ENCODE data around the gene STARD6.
"Not testable (repeated sequence)": the region's sequence is repeated elsewhere in the genome, so short reads cannot be mapped to it uniquely, and the experiment has no call there.

The STARD6 gene

GRCh38 chr18:54335638-54336173 lies 22.0 kb downstream of the STARD6 start:
- DNase-seq, result no peak

- DNase-seq, result no peak
These were observed 26.7 kb downstream of the STARD6 start for GRCh38 chr18:54330768-54331548.

DNA sequence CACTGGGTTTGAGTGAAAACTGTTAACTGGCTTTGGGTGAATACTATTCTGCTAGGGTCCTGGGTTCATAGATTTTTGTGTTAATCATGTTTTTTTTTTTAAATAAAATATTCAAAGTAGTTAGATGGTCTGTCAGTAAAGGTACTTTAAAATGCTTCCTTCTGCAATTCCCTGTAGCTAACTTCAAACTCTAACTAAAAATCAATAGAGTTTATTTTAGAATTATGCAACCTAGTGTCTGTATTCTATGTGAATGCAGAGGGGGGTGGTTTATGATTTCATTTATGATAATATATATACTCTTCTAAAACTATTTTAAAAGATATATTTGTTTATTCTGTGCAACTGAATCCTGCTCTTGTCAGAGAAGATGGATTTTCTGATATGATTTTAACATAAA lies 27.9 kb downstream of the STARD6 start:
- no peak for DNase-seq

DNA sequence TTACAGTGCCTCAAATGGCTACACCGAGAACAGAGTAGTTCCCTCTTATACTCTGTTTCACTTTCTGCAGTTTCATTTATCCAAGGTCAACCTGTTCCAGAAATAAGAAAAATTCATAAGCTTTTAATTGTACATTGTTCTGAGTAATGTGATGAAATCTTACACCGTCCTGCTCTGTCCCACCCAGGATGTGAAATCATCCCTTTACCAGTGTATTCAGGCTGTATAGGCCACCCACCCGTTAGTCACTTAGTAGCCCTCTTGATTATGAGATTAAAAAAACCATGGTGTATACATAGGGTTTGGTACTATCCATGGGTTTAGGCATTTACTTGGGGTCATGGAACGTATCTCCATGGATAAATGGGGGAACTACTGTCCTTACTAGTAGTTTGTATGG lies 29.8 kb downstream of the STARD6 start:
- DNase-seq, result no peak

DNA sequence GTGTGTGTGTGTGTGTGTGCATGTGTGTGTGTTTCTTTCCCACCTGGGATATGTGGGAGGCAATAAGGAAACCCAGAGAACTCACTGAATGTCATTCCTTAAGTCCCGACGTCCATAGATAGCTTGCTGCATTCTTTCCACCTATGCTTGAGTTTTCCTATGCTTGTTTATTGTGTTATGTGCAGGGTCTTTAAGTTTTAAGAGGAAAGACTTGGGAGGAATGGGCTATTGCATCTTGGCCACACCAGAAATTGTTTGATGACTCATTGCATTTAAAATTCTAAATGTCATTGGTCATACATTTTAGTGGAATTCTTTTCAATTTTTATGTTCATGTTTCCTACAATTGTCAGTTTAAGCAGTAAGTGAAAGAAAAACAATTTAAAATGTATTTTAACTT lies 33.7 kb downstream of the STARD6 start:
- no peak for DNase-seq

DNA sequence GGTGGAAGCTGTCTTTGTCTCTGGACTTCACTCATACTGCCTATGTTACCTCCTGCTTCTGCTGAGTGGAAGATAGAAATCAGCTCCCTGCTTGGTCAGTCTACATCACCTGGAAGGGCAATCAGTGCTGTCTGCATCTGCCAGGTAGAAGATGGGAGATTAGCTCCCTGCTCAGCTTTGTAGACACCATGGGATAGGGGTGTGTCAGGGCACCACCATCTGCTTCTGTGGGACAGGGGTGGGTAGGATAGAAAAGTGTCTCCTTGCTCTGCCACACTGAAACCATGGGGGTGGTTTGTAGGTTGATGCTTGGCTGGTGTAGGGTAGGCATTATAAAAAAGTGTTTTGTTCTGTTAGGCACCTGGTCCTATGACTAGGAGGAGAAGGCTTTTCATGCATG lies 34.1 kb downstream of the STARD6 start:
- no peak for DNase-seq

- DNase-seq, result no peak
These were observed 41.4 kb downstream of the STARD6 start for GRCh38 chr18:54316071-54316820.

DNA sequence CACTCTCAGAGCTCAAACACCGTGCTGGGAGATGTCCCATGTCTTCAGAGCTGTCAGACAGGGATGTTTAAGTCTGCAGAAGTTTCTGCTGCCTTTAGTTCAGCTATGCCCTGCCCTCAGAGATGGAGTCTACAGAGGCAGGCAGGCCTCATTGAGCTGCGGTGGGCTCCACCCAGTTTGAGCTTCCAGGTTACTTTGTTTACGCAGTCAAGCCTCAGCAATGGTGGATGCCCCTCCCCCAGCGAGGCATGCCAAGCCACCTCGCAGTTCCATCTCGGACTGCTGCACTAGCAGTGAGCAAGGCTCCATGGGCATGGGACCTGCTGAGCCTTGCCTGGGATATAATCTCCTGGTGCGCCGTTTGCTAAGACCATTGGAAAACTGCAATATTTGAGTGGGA lies 48.1 kb downstream of the STARD6 start:
- DNase-seq, result not testable (repeated sequence)

- DNase-seq, result no peak
These were observed 54.2 kb downstream of the STARD6 start for GRCh38 chr18:54303408-54303807.

DNA sequence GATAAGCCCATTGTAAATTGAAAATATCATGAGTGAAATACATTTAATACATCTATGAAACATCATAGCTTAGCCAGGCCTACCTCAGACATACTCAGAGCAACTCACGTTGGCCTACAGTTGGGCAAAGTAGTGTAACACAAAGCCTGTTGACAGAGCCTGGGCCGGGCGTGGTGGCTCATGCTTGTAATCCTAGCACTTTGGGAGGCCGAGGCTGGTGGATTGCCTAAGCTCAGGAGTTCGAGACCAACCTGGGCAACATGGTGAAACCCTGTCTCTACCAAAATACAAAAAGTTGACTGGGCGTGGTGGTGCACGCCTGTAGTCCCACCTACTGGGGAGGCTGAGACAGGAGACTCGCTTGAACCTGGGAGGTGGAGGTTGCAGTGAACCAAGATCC lies 58.7 kb downstream of the STARD6 start:
- not testable (repeated sequence) for DNase-seq

- no peak for DNase-seq
These were observed 61.6 kb downstream of the STARD6 start for GRCh38 chr18:54296062-54296461.

DNA sequence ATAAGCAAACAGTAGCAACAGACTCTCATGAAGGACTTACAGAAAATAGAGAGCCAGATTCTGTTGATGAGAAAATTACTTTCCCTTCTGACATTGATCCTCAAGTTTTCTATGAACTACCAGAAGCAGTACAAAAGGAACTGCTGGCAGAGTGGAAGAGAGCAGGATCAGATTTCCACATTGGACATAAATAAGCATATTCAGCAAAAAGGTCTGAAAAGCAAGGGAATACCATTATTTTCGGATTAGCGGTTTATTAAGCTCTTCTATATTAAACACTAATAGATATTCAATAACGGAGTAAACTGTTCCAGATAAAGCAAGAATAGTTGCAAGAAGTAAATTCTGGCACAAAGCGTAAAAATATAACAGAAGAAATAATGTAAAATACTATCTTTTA lies 63.4 kb downstream of the STARD6 start:
- no peak for DNase-seq

- no peak for DNase-seq
These were observed 72.5 kb downstream of the STARD6 start for GRCh38 chr18:54284981-54285785.

DNA sequence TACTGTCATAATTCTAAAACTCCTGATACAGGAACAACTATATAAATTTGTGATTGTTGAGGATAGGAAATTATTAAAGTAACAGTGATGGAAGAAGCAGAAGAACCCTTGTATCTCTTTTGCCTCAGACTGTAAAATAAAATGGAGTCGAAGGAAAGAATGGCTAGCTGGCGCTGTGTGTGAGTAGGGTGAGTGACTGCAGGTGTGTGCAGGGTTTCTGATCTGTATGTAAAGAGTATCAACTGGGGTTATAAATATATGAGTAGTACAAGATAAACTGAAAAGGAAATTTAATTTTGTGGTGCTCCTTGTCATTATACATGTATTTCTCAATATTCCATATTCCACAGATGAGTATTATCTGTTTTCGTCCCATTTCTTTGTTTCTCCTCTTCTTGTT lies 73.1 kb downstream of the STARD6 start:
- no peak for DNase-seq

DNA sequence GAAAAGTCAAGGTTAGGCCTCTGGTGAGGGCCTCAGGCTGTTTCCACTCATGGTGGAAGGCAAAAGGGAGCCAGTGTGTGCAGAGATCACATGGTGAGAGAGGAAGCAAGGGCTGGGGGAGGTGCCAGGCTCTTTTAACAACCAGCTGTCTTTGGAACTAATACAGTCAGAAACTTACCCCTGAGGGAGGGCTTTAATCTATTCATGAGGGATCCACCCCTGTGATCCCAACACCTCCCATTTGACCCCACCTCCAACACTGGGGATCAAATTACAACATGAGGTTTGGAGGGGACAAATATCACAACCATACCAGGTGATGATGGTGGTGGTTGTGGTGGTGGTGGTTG lies 77.5 kb downstream of the STARD6 start:
- DNase-seq, result no peak

- DNase-seq, result no peak
These were observed 78.0 kb downstream of the STARD6 start for GRCh38 chr18:54279477-54280219.

DNA sequence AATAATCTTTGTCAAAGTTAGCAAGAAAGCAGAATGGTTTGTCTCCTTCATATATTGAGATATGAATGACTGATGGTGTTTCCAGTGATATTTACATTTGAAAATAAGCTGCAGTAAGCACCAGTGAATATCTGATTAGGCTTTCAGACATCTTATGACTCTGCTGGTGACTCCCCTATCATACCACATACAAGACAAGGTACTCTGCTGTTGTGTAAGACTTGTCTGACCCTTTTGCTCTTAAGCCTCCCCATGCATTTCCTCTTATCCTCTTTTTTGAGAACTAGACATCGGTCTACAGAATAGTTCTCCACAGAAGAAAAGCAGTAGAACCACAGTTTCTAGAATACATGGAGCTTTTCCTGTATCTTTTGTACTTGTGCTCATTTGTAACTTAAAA lies 79.0 kb downstream of the STARD6 start:
- no peak for DNase-seq

- DNase-seq, result no peak
These were observed 79.8 kb downstream of the STARD6 start for GRCh38 chr18:54277899-54278298.

Measured in right forelimb (tissue), 1 donor.